Osteoblast (primary cell): ENCODE results near the gene P2RY6. TPM values are rescaled to one million over a fixed set of nuclear protein-coding genes. Genes with fewer than 3 reads are reported as not detected.

Experiments used
- DNase-seq: peaks from one replicate; pipeline ENCODE4 v3.0.0; 2011; ENCODE audit warnings: low spot score, mixed read lengths; ENCODE audit not compliant: insufficient read length; ENCODE audit errors: missing footprints
- H2AFZ ChIP-seq: 2 replicates; pipeline ENCODE4 v1.6.0; 2011; ENCODE audit warnings: mild to moderate bottlenecking, low read length
- H3K27ac ChIP-seq: 2 replicates; pipeline ENCODE4 v1.5.1; 2011; ENCODE audit warnings: mild to moderate bottlenecking, low read depth, low read length, moderate library complexity
- H3K27me3 ChIP-seq: 2 replicates; pipeline ENCODE4 v1.6.0; 2012; ENCODE audit warnings: mild to moderate bottlenecking, control low read depth, inconsistent platforms, low read length, moderate library complexity; ENCODE audit not compliant: insufficient read depth
- H3K36me3 ChIP-seq: 2 replicates; pipeline ENCODE4 v1.5.1; 2011; ENCODE audit warnings: mild to moderate bottlenecking, low read length, control low read depth, moderate library complexity; ENCODE audit not compliant: insufficient read depth
- H3K4me1 ChIP-seq: 2 replicates; pipeline ENCODE4 v1.5.1; 2011; ENCODE audit warnings: mild to moderate bottlenecking, low read length, control low read depth, moderate library complexity; ENCODE audit not compliant: insufficient read depth
- H3K4me2 ChIP-seq: 2 replicates; pipeline ENCODE4 v1.6.0; 2011; ENCODE audit warnings: mild to moderate bottlenecking, low read length; ENCODE audit not compliant: insufficient read depth
- H3K4me3 ChIP-seq: fragments of 200-600 bp; sonication (generic); 3 replicates; pipeline ENCODE4 v1.5.1; 2012; ENCODE audit warnings: mild to moderate bottlenecking, low read length, inconsistent platforms; ENCODE audit not compliant: insufficient read depth
- H3K79me2 ChIP-seq: 2 replicates; pipeline ENCODE4 v1.6.0; 2012; ENCODE audit warnings: mild to moderate bottlenecking, low read length, control low read depth, inconsistent platforms; ENCODE audit not compliant: insufficient read depth
- H3K9me3 ChIP-seq: 2 replicates; pipeline ENCODE4 v1.5.1; 2011; ENCODE audit warnings: low read depth, low read length, control low read depth
- H4K20me1 ChIP-seq: 2 replicates; pipeline ENCODE4 v1.6.0; 2012; ENCODE audit warnings: mild to moderate bottlenecking, low read length, control low read depth; ENCODE audit not compliant: insufficient read depth
- CTCF ChIP-seq: IDR thresholded peaks from 2 replicates; pipeline ENCODE4 v1.5.1; 2011; ENCODE audit warnings: mild to moderate bottlenecking, low read depth, low read length, moderate library complexity; ENCODE audit errors: extremely low read depth
- total RNA-seq: library from RNA; depleted of rRNA; stranded (reverse); fragments of >200 nt; gene quantifications from 2 replicates; pipeline ENCODE4 v1.2.3, GENCODE V29; 2012

Gene P2RY6
- total RNA-seq, 1 donor = 0.72 TPM

DNA sequence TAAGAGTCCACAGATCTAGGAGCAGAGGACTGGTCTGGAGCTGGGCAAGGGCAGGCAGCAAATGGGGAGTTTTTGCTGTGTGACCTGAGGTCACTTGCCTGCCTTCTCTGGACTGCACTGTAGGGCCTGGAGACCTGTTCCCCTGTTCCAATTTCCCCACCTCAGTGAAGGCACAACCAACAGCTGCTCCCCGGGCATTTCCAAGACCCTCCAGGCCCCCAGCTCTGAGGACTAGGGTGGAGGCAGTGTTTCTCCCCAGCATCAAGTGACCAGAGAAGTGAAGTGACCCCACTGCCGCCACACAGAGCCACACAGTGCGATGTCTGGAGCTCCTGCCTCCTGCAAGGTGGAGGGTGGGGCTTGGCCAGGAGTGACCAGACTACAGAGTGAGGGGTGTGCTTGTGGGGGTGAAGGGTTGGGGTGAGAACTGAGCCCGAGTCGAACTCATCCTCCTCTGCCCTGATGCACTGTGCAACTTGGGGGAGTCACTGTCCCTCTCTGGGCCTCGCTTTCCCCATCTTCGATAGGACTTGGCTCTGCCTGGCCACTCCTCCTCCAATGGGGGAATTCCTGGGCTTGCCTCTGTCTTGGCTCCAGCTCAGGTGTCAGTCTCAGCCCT, 32.5 kb upstream of the P2RY6 start:
- Histone ChIP-seq H3K4me3 (no peak overlapping the region), H3K27me3 (no peaks in the 10 kb centered on the region), H2AFZ (peak overlapping the region; percentile 58), H3K79me2 (no peaks in the 10 kb centered on the region), H3K4me1 (peaks cover 32% of the 10 kb centered on the region), H3K36me3 (no peaks in the 10 kb centered on the region), H4K20me1 (no peaks in the 10 kb centered on the region), H3K4me2 (no peak overlapping the region), H3K9me3 (no peaks in the 10 kb centered on the region), H3K27ac (peak overlapping the region; percentile 36)
- no peak for TF ChIP-seq CTCF
- peak; percentile 66 for DNase-seq

GRCh38 chr11:73240190-73240781, 31.9 kb upstream of the P2RY6 start:
- Histone ChIP-seq H3K27ac (peak overlapping the region; percentile 36), H3K27me3 (no peaks in the 10 kb centered on the region), H3K4me2 (no peak overlapping the region), H3K79me2 (no peaks in the 10 kb centered on the region), H4K20me1 (no peaks in the 10 kb centered on the region), H3K9me3 (no peaks in the 10 kb centered on the region), H3K4me1 (peaks cover 33% of the 10 kb centered on the region), H2AFZ (peak overlapping the region; percentile 58), H3K36me3 (no peaks in the 10 kb centered on the region), H3K4me3 (no peak overlapping the region)
- TF ChIP-seq CTCF = no peak
- peak; percentile 65 for DNase-seq

DNA sequence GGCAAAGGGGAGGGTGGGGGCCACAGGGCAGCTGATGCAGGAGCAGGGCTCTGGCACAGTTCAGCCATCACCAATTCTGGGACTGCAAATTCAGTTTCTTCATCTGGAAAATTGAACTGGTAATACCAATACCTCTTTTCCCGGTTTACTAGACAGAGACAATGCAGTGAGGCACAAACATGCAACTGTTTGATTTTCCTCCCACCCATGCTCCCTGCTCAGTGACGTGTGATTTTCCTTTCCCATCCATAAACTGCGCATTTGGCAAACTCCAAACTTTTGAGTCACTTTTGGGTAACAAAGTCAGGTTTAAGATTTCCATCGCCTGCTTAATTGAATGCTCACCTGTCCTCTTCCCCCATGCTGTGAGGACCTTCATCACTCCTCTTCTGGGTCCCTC, 30.8 kb upstream of the P2RY6 start:
- no peaks in the 10 kb centered on the region for H3K36me3 ChIP-seq
- no peaks in the 10 kb centered on the region for H3K9me3 ChIP-seq
- H2AFZ ChIP-seq = no peak overlapping the region
- H3K4me1 ChIP-seq = peaks cover 43% of the 10 kb centered on the region
- H3K27ac ChIP-seq = no peak overlapping the region
- no peaks in the 10 kb centered on the region for H3K79me2 ChIP-seq
- H3K27me3 ChIP-seq = no peaks in the 10 kb centered on the region
- no peak for TF ChIP-seq CTCF
- peak; percentile 48 for DNase-seq
- H3K4me2 ChIP-seq = no peak overlapping the region
- H3K4me3 ChIP-seq = no peak overlapping the region
- no peaks in the 10 kb centered on the region for H4K20me1 ChIP-seq

GRCh38 chr11:73242251-73243092, 29.7 kb upstream of the P2RY6 start:
- Histone ChIP-seq H2AFZ (peak overlapping the region; percentile 90), H3K9me3 (no peaks in the 10 kb centered on the region), H3K4me1 (peaks cover 40% of the 10 kb centered on the region), H4K20me1 (no peaks in the 10 kb centered on the region), H3K27me3 (no peaks in the 10 kb centered on the region), H3K4me2 (peak overlapping the region; percentile 46), H3K27ac (peak overlapping the region; percentile 54), H3K4me3 (peak overlapping the region; percentile 17), H3K36me3 (no peaks in the 10 kb centered on the region), H3K79me2 (no peaks in the 10 kb centered on the region)
- peak; percentile 90 for TF ChIP-seq CTCF
- DNase-seq = peak; percentile 92
